ENCODE data around the gene NOP10. TPM values are rescaled to one million over a fixed set of nuclear protein-coding genes. Genes with fewer than 3 reads are reported as not detected.
"Not testable (repeated sequence)": the region's sequence is repeated elsewhere in the genome, so short reads cannot be mapped to it uniquely, and the experiment has no call there.

Gene NOP10
- total RNA-seq, 1 donor from 2014 or later = 143 TPM

DNA sequence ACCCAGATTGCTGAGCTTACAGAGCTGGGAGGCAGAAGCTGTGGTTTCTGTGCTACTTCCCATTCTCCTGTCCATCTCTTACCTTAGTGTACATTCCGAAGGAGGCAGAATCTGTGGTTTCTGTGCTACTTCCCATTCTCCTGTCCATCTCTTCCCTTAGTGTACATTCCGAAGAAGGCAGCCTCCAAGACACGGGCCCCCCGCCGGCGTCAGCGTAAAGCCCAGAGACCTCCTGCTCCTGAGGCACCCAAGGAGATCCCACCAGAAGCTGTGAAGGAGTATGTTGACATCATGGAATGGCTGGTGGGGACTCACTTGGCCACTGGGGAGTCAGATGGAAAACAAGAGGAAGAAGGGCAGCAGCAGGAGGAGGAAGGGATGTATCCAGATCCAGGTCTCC is 11.3 kb upstream of the NOP10 start:
- TF ChIP-seq CTCF (conservative IDR thresholded peaks at IDR 0.05) = no peak
- Mint-ChIP-seq H3K4me1 (ENCODE audit: unreplicated experiment) (no peaks in the 10 kb centered on the region), H3K27ac (no peak overlapping the region), H3K27me3 (no peaks in the 10 kb centered on the region), H3K4me3 (no peak overlapping the region), H3K9me3 (no peaks in the 10 kb centered on the region), H3K36me3 (peaks cover 12% of the 10 kb centered on the region)
- DNase-seq (ENCODE audit: extremely low spot score, unreplicated experiment) = no peak

DNA sequence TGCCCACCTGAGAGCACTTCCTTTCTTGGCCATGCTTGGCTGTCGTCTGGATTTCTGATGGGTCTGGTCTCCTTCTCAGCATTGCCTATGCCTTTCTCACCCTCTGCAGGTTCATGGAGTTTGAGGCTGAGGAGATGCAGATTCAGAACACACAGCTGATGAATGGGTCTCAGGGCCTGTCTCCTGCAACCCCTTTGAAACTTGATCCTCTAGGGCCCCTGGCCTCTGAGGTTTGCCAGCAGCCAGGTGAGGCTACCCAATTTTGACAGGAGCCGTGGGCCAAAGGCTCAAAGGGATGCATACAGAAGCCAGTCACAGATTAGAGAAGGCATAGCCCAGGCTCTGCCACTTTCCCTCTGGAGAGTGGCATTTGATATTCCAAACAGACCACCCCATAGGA is 10.7 kb upstream of the NOP10 start:
- no peak for TF ChIP-seq CTCF (conservative IDR thresholded peaks at IDR 0.05)
- Mint-ChIP-seq H3K27me3 (no peaks in the 10 kb centered on the region), H3K4me1 (ENCODE audit: unreplicated experiment) (no peaks in the 10 kb centered on the region), H3K36me3 (peaks cover 12% of the 10 kb centered on the region), H3K27ac (no peak overlapping the region), H3K9me3 (no peaks in the 10 kb centered on the region), H3K4me3 (no peak overlapping the region)
- no peak for DNase-seq (ENCODE audit: extremely low spot score, unreplicated experiment)

GRCh38 chr15:34352996-34353395 is 10.1 kb upstream of the NOP10 start:
- not testable (repeated sequence) for H3K27ac Mint-ChIP-seq; H3K4me1 Mint-ChIP-seq (ENCODE audit: unreplicated experiment); H3K9me3 Mint-ChIP-seq; DNase-seq (ENCODE audit: extremely low spot score, unreplicated experiment); H3K27me3 Mint-ChIP-seq; H3K36me3 Mint-ChIP-seq; H3K4me3 Mint-ChIP-seq

DNA sequence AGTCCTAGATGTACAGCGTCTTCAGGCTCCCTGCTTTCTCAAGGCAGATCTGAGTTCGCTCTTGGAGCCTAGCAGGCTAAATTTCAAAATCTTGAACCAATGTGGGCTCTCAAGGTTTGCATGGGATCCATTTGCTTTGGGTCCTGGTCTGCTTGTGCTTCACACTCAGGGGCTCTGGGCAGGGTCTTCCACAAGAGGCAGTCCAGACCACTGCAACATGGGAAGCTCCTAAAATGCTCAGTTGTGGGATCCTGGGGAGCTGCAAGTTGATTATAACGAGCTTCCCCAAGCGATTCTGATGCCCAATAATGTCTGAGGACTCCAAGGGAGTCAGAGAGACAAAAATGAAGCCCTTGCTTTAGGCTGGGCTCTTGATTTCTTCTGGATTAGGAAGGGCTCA is 6.8 kb upstream of the NOP10 start:
- no peak for DNase-seq (ENCODE audit: extremely low spot score, unreplicated experiment)
- Mint-ChIP-seq H3K27me3 (peaks cover 4% of the 10 kb centered on the region), H3K9me3 (no peaks in the 10 kb centered on the region), H3K36me3 (peaks cover 4% of the 10 kb centered on the region), H3K27ac (no peak overlapping the region), H3K4me3 (no peak overlapping the region), H3K4me1 (ENCODE audit: unreplicated experiment) (no peaks in the 10 kb centered on the region)
- no peak for TF ChIP-seq CTCF (conservative IDR thresholded peaks at IDR 0.05)

DNA sequence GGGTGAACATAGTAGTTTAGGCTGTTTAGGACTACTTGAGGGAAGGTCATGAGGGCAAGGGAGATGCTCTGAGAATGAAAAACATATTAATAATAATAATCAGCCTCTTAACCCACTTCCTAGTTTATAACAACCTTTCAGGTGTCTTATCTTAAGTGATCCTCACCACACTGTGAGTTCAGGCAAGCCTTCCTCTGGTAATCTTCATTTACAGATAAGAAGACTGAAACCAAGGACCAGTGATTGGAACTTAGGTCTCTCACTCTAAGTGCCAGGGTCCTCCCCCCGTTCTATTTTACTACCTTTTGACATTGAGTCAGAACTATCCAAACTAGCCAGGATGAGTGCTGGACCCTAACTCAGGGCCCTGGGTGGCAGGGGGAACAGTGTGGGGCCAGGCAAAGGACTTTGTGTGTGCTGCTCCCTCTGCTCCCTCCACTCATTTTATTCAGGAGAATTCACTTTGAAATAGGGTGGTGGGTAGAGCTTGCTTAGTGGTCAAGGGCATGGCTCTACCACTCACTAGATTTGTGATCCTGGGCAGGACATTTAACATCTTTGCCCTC is 5.9 kb upstream of the NOP10 start:
- H3K27ac Mint-ChIP-seq = no peak overlapping the region
- no peak for TF ChIP-seq CTCF (conservative IDR thresholded peaks at IDR 0.05)
- peaks cover 4% of the 10 kb centered on the region for H3K36me3 Mint-ChIP-seq
- DNase-seq (ENCODE audit: extremely low spot score, unreplicated experiment) = no peak
- H3K27me3 Mint-ChIP-seq = peaks cover 4% of the 10 kb centered on the region
- H3K4me3 Mint-ChIP-seq = no peak overlapping the region
- no peaks in the 10 kb centered on the region for H3K4me1 Mint-ChIP-seq (ENCODE audit: unreplicated experiment)
- H3K9me3 Mint-ChIP-seq = no peaks in the 10 kb centered on the region

DNA sequence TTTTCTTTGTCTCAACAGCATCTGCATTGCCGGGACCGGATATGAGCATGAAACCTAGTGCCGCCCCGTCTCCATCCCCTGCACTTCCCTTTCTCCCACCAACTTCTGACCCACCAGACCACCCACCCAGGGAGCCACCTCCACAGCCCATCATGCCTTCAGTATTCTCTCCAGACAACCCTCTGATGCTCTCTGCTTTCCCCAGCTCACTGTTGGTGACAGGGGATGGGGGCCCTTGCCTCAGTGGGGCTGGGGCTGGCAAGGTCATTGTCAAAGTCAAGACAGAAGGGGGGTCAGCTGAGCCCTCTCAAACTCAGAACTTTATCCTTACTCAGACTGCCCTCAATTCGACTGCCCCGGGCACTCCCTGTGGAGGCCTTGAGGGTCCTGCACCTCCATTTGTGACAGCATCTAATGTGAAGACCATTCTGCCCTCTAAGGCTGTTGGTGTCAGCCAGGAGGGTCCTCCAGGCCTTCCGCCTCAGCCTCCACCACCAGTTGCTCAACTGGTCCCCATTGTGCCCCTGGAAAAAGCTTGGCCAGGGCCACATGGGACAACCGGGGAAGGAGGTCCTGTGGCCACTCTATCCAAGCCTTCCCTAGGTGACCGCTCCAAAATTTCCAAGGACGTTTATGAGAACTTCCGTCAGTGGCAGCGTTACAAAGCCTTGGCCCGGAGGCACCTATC is 5.2 kb upstream of the NOP10 start:
- H3K4me3 Mint-ChIP-seq = no peak overlapping the region
- no peak overlapping the region for H3K27ac Mint-ChIP-seq
- TF ChIP-seq CTCF (conservative IDR thresholded peaks at IDR 0.05) = no peak
- no peaks in the 10 kb centered on the region for H3K9me3 Mint-ChIP-seq
- H3K36me3 Mint-ChIP-seq = peaks cover 4% of the 10 kb centered on the region
- peaks cover 4% of the 10 kb centered on the region for H3K27me3 Mint-ChIP-seq
- no peaks in the 10 kb centered on the region for H3K4me1 Mint-ChIP-seq (ENCODE audit: unreplicated experiment)
- DNase-seq (ENCODE audit: extremely low spot score, unreplicated experiment) = no peak

DNA sequence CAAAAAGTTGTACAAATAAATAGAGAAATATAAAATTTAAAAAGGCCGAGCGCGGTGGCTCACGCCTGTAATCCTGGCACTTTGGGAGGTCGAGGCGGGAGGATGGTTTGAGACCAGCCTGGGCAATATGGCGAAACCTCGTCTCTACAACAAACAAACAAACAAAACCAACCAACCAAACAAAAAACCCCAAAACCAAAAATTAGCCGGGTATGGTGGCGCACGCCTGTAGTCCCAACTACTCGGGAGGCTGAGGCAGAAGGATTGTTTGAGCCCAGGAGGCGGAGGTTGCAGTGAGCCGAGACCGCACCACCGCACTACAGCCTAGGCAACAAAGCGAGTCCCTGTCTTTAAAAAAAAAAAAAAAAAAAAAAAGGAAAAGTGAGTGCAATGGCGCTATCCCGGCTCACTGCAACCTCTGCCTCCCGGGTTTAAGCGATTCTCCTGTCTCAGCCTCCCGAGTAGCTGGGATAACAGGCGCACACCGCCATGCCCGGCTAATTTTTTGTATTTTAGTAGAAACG is 661 bp downstream of the NOP10 start:
- Mint-ChIP-seq H3K4me1 (ENCODE audit: unreplicated experiment) (peaks cover 11% of the 10 kb centered on the region), H3K36me3 (peaks cover 15% of the 10 kb centered on the region), H3K27ac (peak overlapping the region; percentile 73)
- not testable (repeated sequence) for H3K27me3 Mint-ChIP-seq; H3K4me3 Mint-ChIP-seq; DNase-seq (ENCODE audit: extremely low spot score, unreplicated experiment); H3K9me3 Mint-ChIP-seq
